ENCODE data around the gene ASPSCR1.

ASPSCR1 gene

GRCh38 chr17:82031885-82032627 lies 54.6 kb downstream of the ASPSCR1 start:
- Histone ChIP-seq H3K9me3 (replicated peaks in 1 of 2; ENCODE audit: control insufficient read depth in 2 of 2, insufficient read depth in 1 of 2, low read depth in 1 of 2, low read length in 2 of 2) (no peaks in the 10 kb centered on the region), H2BK5ac (ENCODE audit: low read length) (no peak overlapping the region)
- WGBS, 2 donors (ENCODE audit: extremely low coverage in 2 of 2, insufficient read length in 2 of 2, insufficient replicate concordance in 1 of 2) = no CpG with 5 or more reads among the region's 59 CpGs

DNA sequence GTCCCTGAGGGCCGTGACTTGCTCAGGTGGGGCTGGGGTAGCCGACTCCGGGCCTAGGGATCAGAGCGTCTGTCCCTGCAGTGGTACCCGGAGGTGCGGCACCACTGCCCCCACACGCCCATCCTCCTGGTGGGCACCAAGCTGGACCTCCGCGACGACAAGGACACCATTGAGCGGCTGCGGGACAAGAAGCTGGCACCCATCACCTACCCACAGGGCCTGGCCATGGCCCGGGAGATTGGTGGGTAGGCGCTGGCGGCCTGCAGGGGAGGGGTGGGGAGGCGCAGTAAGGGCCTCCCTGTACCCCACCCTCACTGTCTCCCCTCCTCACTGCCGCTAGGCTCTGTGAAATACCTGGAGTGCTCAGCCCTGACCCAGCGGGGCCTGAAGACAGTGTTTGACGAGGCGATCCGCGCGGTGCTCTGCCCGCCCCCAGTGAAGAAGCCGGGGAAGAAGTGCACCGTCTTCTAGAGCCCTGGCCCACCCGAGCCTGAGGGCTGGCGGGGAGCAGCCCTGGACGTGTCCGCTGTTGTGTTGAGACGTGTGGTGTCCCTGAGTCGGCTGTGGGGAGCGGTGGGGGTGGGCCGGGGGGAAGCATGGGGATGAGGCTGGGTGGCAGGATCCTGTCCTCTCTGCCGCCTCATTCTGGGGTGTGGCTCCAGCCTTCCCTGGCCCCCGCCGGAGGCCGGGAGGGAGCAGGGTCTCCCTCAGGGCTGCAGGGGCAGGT lies 56.1 kb downstream of the ASPSCR1 start:
- Histone ChIP-seq H3K27ac (replicated peaks; ENCODE audit: low read length) (no peak overlapping the region), H3K36me3 (replicated peaks in 1 of 2; ENCODE audit: control insufficient read depth in 2 of 2, insufficient read depth in 2 of 2, low read length in 2 of 2) (peaks cover 20 to 39% of the 10 kb centered on the region in 2 donors), H3K4me3 (ENCODE audit: low read length in 2 of 2) (peak overlapping the region in 1 of 2 donors; percentile 14), H2BK15ac (ENCODE audit: low read length) (no peak overlapping the region), H3K9me3 (replicated peaks in 1 of 2; ENCODE audit: control insufficient read depth in 2 of 2, insufficient read depth in 1 of 2, low read depth in 1 of 2, low read length in 2 of 2) (no peaks in the 10 kb centered on the region), H3K18ac (ENCODE audit: low read length) (no peak overlapping the region), H3K14ac (ENCODE audit: low read length) (no peak overlapping the region), H3K4ac (ENCODE audit: low read length) (no peak overlapping the region), H3K4me2 (ENCODE audit: insufficient read depth, low read length, poor library complexity, severe bottlenecking) (no peak overlapping the region), H2BK5ac (ENCODE audit: low read length) (no peak overlapping the region), H3K27me3 (ENCODE audit: control insufficient read depth in 3 of 3, insufficient read depth in 3 of 3, low read depth in 1 of 3, low read length in 3 of 3) (no peaks in the 10 kb centered on the region), H2AK5ac (ENCODE audit: low read depth, low read length) (peak overlapping the region; percentile 5), H2BK120ac (ENCODE audit: low read depth, low read length) (peak overlapping the region; percentile 41), H3K9ac (ENCODE audit: low read depth, low read length, poor library complexity) (no peak overlapping the region), H4K91ac (ENCODE audit: low read depth, low read length, poor library complexity) (no peak overlapping the region), H2AFZ (ENCODE audit: low read length) (no peak overlapping the region), H2BK12ac (ENCODE audit: low read length) (peak overlapping the region; percentile 22), H3K79me1 (ENCODE audit: low read depth, low read length) (peaks cover 10% of the 10 kb centered on the region), H4K8ac (ENCODE audit: low read depth, low read length) (no peak overlapping the region), H3K23ac (ENCODE audit: low read depth, low read length, poor library complexity) (no peak overlapping the region), H3K4me1 (ENCODE audit: control insufficient read depth in 2 of 2, insufficient read depth in 1 of 2, low read depth in 1 of 2, low read length in 2 of 2) (peaks cover 14 to 22% of the 10 kb centered on the region in 2 donors)
- WGBS, 2 donors (ENCODE audit: extremely low coverage in 2 of 2, insufficient read length in 2 of 2, insufficient replicate concordance in 1 of 2) = no CpG with 5 or more reads among the region's 38 CpGs
- DNase-seq (ENCODE audit: low spot score) = no peak

More at GRCh38 chr17:82031885-82032627, 54.6 kb downstream of the ASPSCR1 start:
- Histone ChIP-seq H3K4ac (ENCODE audit: low read length) (no peak overlapping the region), H3K9ac (ENCODE audit: low read depth, low read length, poor library complexity) (peak overlapping the region; percentile 82), H3K27me3 (ENCODE audit: control insufficient read depth in 3 of 3, insufficient read depth in 3 of 3, low read depth in 1 of 3, low read length in 3 of 3) (no peaks in the 10 kb centered on the region), H2AK5ac (ENCODE audit: low read depth, low read length) (peak overlapping the region; percentile 83), H3K14ac (ENCODE audit: low read length) (peak overlapping the region; percentile 2), H3K4me3 (ENCODE audit: low read length in 2 of 2) (peak overlapping the region; percentile 46 to 79), H3K18ac (ENCODE audit: low read length) (peak overlapping the region; percentile 94), H4K91ac (ENCODE audit: low read depth, low read length, poor library complexity) (no peak overlapping the region), H3K4me1 (ENCODE audit: control insufficient read depth in 2 of 2, insufficient read depth in 1 of 2, low read depth in 1 of 2, low read length in 2 of 2) (peaks cover 13 to 19% of the 10 kb centered on the region in 2 donors), H2BK12ac (ENCODE audit: low read length) (no peak overlapping the region), H3K23ac (ENCODE audit: low read depth, low read length, poor library complexity) (peak overlapping the region; percentile 80), H3K4me2 (ENCODE audit: insufficient read depth, low read length, poor library complexity, severe bottlenecking) (peak overlapping the region; percentile 100), H4K8ac (ENCODE audit: low read depth, low read length) (no peak overlapping the region), H3K79me1 (ENCODE audit: low read depth, low read length) (peaks cover 10% of the 10 kb centered on the region), H2BK15ac (ENCODE audit: low read length) (peak overlapping the region; percentile 54), H2AFZ (ENCODE audit: low read length) (peak overlapping the region; percentile 77), H3K36me3 (replicated peaks in 1 of 2; ENCODE audit: control insufficient read depth in 2 of 2, insufficient read depth in 2 of 2, low read length in 2 of 2) (peaks cover 28 to 40% of the 10 kb centered on the region in 2 donors), H2BK120ac (ENCODE audit: low read depth, low read length) (peak overlapping the region; percentile 81), H3K27ac (replicated peaks; ENCODE audit: low read length) (no peak overlapping the region)
- no peak for DNase-seq (ENCODE audit: low spot score)

DNA sequence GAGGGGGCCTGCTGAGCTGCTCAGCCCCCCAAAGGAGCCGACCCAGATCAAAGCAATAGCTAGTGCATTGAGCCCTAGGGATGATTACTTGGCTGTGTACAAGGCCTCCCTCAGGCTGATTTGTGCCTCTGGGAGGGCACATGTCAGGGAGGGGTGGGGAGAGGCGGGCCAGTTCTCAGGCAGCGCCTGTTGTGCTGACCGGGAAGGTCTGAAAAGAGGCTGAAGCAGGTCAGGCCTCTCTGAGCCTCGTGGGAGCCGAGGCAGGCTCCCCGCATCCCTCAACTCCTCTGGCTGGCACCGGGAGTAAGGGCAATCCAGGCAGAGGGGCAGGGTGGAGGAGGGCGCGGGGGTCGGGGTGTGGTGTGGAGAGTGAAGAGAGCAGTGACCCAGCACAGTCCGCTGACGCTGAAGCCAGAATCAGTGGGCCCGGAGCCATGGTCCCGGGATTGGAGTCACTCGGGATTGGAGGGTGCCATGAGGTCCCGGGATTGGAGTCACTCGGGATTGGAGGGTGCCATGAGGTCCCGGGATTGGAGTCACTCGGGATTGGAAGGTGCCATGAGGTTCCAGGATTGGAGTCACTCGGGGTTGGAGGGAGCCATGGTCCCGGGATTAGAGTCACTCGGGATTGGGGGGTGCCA lies 57.1 kb downstream of the ASPSCR1 start:
- H3K4me3 ChIP-seq (ENCODE audit: low read length in 2 of 2) = no peak overlapping the region
- H3K23ac ChIP-seq (ENCODE audit: low read depth, low read length, poor library complexity) = no peak overlapping the region
- H3K4ac ChIP-seq (ENCODE audit: low read length) = no peak overlapping the region
- H2BK12ac ChIP-seq (ENCODE audit: low read length) = no peak overlapping the region
- H3K4me2 ChIP-seq (ENCODE audit: insufficient read depth, low read length, poor library complexity, severe bottlenecking) = no peak overlapping the region
- H3K4me1 ChIP-seq (ENCODE audit: control insufficient read depth in 2 of 2, insufficient read depth in 1 of 2, low read depth in 1 of 2, low read length in 2 of 2) = peaks cover 14 to 22% of the 10 kb centered on the region in 2 donors
- H3K27me3 ChIP-seq (ENCODE audit: control insufficient read depth in 3 of 3, insufficient read depth in 3 of 3, low read depth in 1 of 3, low read length in 3 of 3) = no peaks in the 10 kb centered on the region
- H2BK5ac ChIP-seq (ENCODE audit: low read length) = no peak overlapping the region
- H2BK120ac ChIP-seq (ENCODE audit: low read depth, low read length) = no peak overlapping the region
- H3K9me3 ChIP-seq (replicated peaks in 1 of 2; ENCODE audit: control insufficient read depth in 2 of 2, insufficient read depth in 1 of 2, low read depth in 1 of 2, low read length in 2 of 2) = no peaks in the 10 kb centered on the region
- no peak overlapping the region for H3K27ac ChIP-seq (replicated peaks; ENCODE audit: low read length)
- no peak overlapping the region for H3K18ac ChIP-seq (ENCODE audit: low read length)
- no peak overlapping the region for H2AK5ac ChIP-seq (ENCODE audit: low read depth, low read length)
- H3K14ac ChIP-seq (ENCODE audit: low read length) = no peak overlapping the region
- H3K79me1 ChIP-seq (ENCODE audit: low read depth, low read length) = peaks cover 10% of the 10 kb centered on the region
- no peak overlapping the region for H2BK15ac ChIP-seq (ENCODE audit: low read length)
- no peak for DNase-seq (ENCODE audit: low spot score)
- H2AFZ ChIP-seq (ENCODE audit: low read length) = no peak overlapping the region
- WGBS, 2 donors (ENCODE audit: extremely low coverage in 2 of 2, insufficient read length in 2 of 2, insufficient replicate concordance in 1 of 2) = no CpG with 5 or more reads among the region's 23 CpGs
- H3K9ac ChIP-seq (ENCODE audit: low read depth, low read length, poor library complexity) = peak overlapping the region; percentile 50
- H4K8ac ChIP-seq (ENCODE audit: low read depth, low read length) = no peak overlapping the region
- H3K36me3 ChIP-seq (replicated peaks in 1 of 2; ENCODE audit: control insufficient read depth in 2 of 2, insufficient read depth in 2 of 2, low read length in 2 of 2) = peaks cover 12 to 35% of the 10 kb centered on the region in 2 donors
- no peak overlapping the region for H4K91ac ChIP-seq (ENCODE audit: low read depth, low read length, poor library complexity)

DNA sequence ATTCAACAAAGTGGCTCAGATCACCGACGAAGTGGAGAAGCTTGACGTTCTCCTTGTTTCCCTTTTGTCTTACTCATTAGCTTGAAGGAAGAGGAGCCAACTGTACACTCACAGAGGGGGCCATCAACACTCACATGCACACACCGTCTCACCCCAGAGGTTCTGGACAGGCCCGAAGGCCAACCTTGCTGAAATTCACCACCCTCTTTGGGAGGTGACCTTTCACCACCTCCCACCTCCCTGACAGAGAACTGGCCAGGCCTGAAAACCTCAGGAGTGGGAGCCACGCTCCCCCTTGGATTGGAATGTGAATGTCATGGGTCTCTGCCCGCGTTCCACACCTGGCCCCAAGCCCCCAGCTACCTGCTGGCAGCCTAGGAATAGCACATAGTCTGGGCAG lies 58.1 kb downstream of the ASPSCR1 start:
- H3K27me3 ChIP-seq (ENCODE audit: control insufficient read depth in 3 of 3, insufficient read depth in 3 of 3, low read depth in 1 of 3, low read length in 3 of 3) = no peaks in the 10 kb centered on the region
- no CpG with 5 or more reads among the region's 8 CpGs for WGBS, 2 donors (ENCODE audit: extremely low coverage in 2 of 2, insufficient read length in 2 of 2, insufficient replicate concordance in 1 of 2)
- peak overlapping the region; percentile 39 for H2BK5ac ChIP-seq (ENCODE audit: low read length)
- no peak overlapping the region for H3K4me2 ChIP-seq (ENCODE audit: insufficient read depth, low read length, poor library complexity, severe bottlenecking)
- H3K27ac ChIP-seq (replicated peaks; ENCODE audit: low read length) = no peak overlapping the region
- no peak overlapping the region for H3K9ac ChIP-seq (ENCODE audit: low read depth, low read length, poor library complexity)
- DNase-seq (ENCODE audit: low spot score) = no peak
- no peak overlapping the region for H4K8ac ChIP-seq (ENCODE audit: low read depth, low read length)
- no peak overlapping the region for H3K18ac ChIP-seq (ENCODE audit: low read length)
- no peak overlapping the region for H2BK120ac ChIP-seq (ENCODE audit: low read depth, low read length)
- H3K79me1 ChIP-seq (ENCODE audit: low read depth, low read length) = peaks cover 10% of the 10 kb centered on the region
- H2AFZ ChIP-seq (ENCODE audit: low read length) = no peak overlapping the region
- no peak overlapping the region for H4K91ac ChIP-seq (ENCODE audit: low read depth, low read length, poor library complexity)
- H2BK15ac ChIP-seq (ENCODE audit: low read length) = no peak overlapping the region
- peaks cover 8 to 33% of the 10 kb centered on the region in 2 donors for H3K36me3 ChIP-seq (replicated peaks in 1 of 2; ENCODE audit: control insufficient read depth in 2 of 2, insufficient read depth in 2 of 2, low read length in 2 of 2)
- H3K4ac ChIP-seq (ENCODE audit: low read length) = no peak overlapping the region
- H3K9me3 ChIP-seq (replicated peaks in 1 of 2; ENCODE audit: control insufficient read depth in 2 of 2, insufficient read depth in 1 of 2, low read depth in 1 of 2, low read length in 2 of 2) = no peaks in the 10 kb centered on the region
- no peak overlapping the region for H3K14ac ChIP-seq (ENCODE audit: low read length)
- peak overlapping the region in 1 of 2 donors; percentile 15 for H3K4me3 ChIP-seq (ENCODE audit: low read length in 2 of 2)
- H3K23ac ChIP-seq (ENCODE audit: low read depth, low read length, poor library complexity) = peak overlapping the region; percentile 97
- peaks cover 14 to 22% of the 10 kb centered on the region in 2 donors for H3K4me1 ChIP-seq (ENCODE audit: control insufficient read depth in 2 of 2, insufficient read depth in 1 of 2, low read depth in 1 of 2, low read length in 2 of 2)
- peak overlapping the region; percentile 96 for H2AK5ac ChIP-seq (ENCODE audit: low read depth, low read length)
- no peak overlapping the region for H2BK12ac ChIP-seq (ENCODE audit: low read length)

Measured in neuronal stem cell (in vitro differentiated cells).